Mesothelial cell of epicardium (in vitro differentiated cells): ENCODE measurements around the gene PEX19. TPM values are rescaled to one million over a fixed set of nuclear protein-coding genes. Genes with fewer than 3 reads are reported as not detected.
A peak's percentile ranks its signal among the peaks of the same experiment; 100 is the strongest.

Experiments
- DNase-seq, 2 experiments: peaks; one replicate each; pipeline ENCODE4 v3.0.0; 2021; ENCODE audit warnings: low spot score in 2 of 2; ENCODE audit not compliant: unreplicated experiment in 2 of 2
- H3K27ac Mint-ChIP-seq: 2 replicates; pipeline ENCODE4 v1.8.0; 2021; ENCODE audit warnings: mixed read lengths
- H3K27me3 Mint-ChIP-seq: 2 replicates; pipeline ENCODE4 v1.8.0; 2021; ENCODE audit warnings: low read depth, mixed read lengths
- H3K36me3 Mint-ChIP-seq: 2 replicates; pipeline ENCODE4 v1.8.0; 2021; ENCODE audit warnings: mixed read lengths
- H3K4me1 Mint-ChIP-seq: 2 replicates; pipeline ENCODE4 v1.8.0; 2021; ENCODE audit warnings: mixed read lengths
- H3K4me3 Mint-ChIP-seq: 2 replicates; pipeline ENCODE4 v1.8.0; 2021; ENCODE audit warnings: mild to moderate bottlenecking, moderate library complexity, mixed read lengths
- H3K9me3 Mint-ChIP-seq: 2 replicates; pipeline ENCODE4 v1.8.0; 2021; ENCODE audit warnings: mixed read lengths
- CTCF ChIP-seq: fragments of 200-600 bp; sonication (generic); IDR thresholded peaks from one replicate; pipeline ENCODE4 v1.5.0; 2021; ENCODE audit warnings: antibody characterized with exemption; ENCODE audit not compliant: unreplicated experiment
- total RNA-seq: library from RNA; stranded (reverse); gene quantifications from 3 replicates; pipeline ENCODE4 v1.2.1, GENCODE V29; 2021

Gene PEX19
- total RNA-seq, 1 donor from 2014 or later: 53.0 TPM

GRCh38 chr1:160239582-160240299 lies 45.2 kb downstream of the PEX19 start:
- TF ChIP-seq CTCF: no peak
- Mint-ChIP-seq H3K27me3 (no peaks in the 10 kb centered on the region), H3K36me3 (peaks cover 40% of the 10 kb centered on the region), H3K27ac (peak overlapping the region; percentile 56), H3K4me3 (no peak overlapping the region), H3K4me1 (peaks cover 1% of the 10 kb centered on the region), H3K9me3 (no peaks in the 10 kb centered on the region)
- no peak for DNase-seq

GRCh38 chr1:160238408-160238807 lies 46.5 kb downstream of the PEX19 start:
- no peak overlapping the region for H3K27ac Mint-ChIP-seq
- no peaks in the 10 kb centered on the region for H3K27me3 Mint-ChIP-seq
- DNase-seq: no peak
- peaks cover 40% of the 10 kb centered on the region for H3K36me3 Mint-ChIP-seq
- TF ChIP-seq CTCF: no peak
- no peaks in the 10 kb centered on the region for H3K9me3 Mint-ChIP-seq
- H3K4me3 Mint-ChIP-seq: no peak overlapping the region
- no peaks in the 10 kb centered on the region for H3K4me1 Mint-ChIP-seq

- H3K27ac Mint-ChIP-seq: no peak overlapping the region
- H3K27me3 Mint-ChIP-seq: no peaks in the 10 kb centered on the region
- no peak for DNase-seq
- H3K9me3 Mint-ChIP-seq: no peaks in the 10 kb centered on the region
- TF ChIP-seq CTCF: no peak
- no peaks in the 10 kb centered on the region for H3K4me1 Mint-ChIP-seq
- H3K4me3 Mint-ChIP-seq: no peak overlapping the region
- peaks cover 40% of the 10 kb centered on the region for H3K36me3 Mint-ChIP-seq
Observed at GRCh38 chr1:160237558-160237957, 47.4 kb downstream of the PEX19 start.

- no peaks in the 10 kb centered on the region for H3K27me3 Mint-ChIP-seq
Observed at GRCh38 chr1:160236806-160237205, 48.1 kb downstream of the PEX19 start.

GRCh38 chr1:160232911-160233310 lies 52.0 kb downstream of the PEX19 start:
- H3K9me3 Mint-ChIP-seq: no peaks in the 10 kb centered on the region
- H3K27me3 Mint-ChIP-seq: no peaks in the 10 kb centered on the region
- no peak for TF ChIP-seq CTCF
- DNase-seq: no peak
- H3K36me3 Mint-ChIP-seq: peaks cover 40% of the 10 kb centered on the region
- no peak overlapping the region for H3K4me3 Mint-ChIP-seq
- H3K27ac Mint-ChIP-seq: peak overlapping the region; percentile 19
- H3K4me1 Mint-ChIP-seq: no peaks in the 10 kb centered on the region

More at GRCh38 chr1:160236806-160237205, 48.1 kb downstream of the PEX19 start:
- Mint-ChIP-seq H3K9me3 (no peaks in the 10 kb centered on the region), H3K4me3 (no peak overlapping the region), H3K4me1 (no peaks in the 10 kb centered on the region), H3K36me3 (peaks cover 38% of the 10 kb centered on the region), H3K27ac (no peak overlapping the region)
- TF ChIP-seq CTCF: no peak
- DNase-seq: no peak
